DND-41 (cell line): ENCODE results near the gene FUT6.
A peak's percentile ranks its signal among the peaks of the same experiment; 100 is the strongest.

ENCODE experiments used
- ATAC-seq: fragments of 200-7000 bp; cut with Tn5 transposase; 3 replicates; pipeline ENCODE4 v1.9.1; 2021; ENCODE audit warnings: low read depth; ENCODE audit not compliant: insufficient read depth
- DNase-seq: peaks from one replicate; pipeline ENCODE4 v3.0.0-alpha.2; 2020
- H2AFZ ChIP-seq: 2 replicates; pipeline ENCODE4 v1.6.0; 2012; ENCODE audit warnings: low read depth, low read length
- H3K27ac ChIP-seq: 2 replicates; pipeline ENCODE4 v1.5.1; 2012; ENCODE audit warnings: low read length, inconsistent platforms
- H3K27me3 ChIP-seq: fragments of 200-600 bp; sonication (generic); 2 replicates; pipeline ENCODE4 v1.6.0; 2012; ENCODE audit warnings: low read length, mild to moderate bottlenecking, inconsistent platforms; ENCODE audit not compliant: insufficient read depth, poor library complexity
- H3K36me3 ChIP-seq: 2 replicates; pipeline ENCODE4 v1.5.1; 2012; ENCODE audit warnings: low read length, inconsistent platforms; ENCODE audit not compliant: insufficient read depth
- H3K4me1 ChIP-seq: 2 replicates; pipeline ENCODE4 v1.5.1; 2012; ENCODE audit warnings: mild to moderate bottlenecking, low read length; ENCODE audit not compliant: insufficient read depth
- H3K4me2 ChIP-seq: 2 replicates; pipeline ENCODE4 v1.6.0; 2012; ENCODE audit warnings: mild to moderate bottlenecking, moderate library complexity, low read length, inconsistent platforms; ENCODE audit not compliant: insufficient read depth
- H3K4me3 ChIP-seq, 2 experiments: fragments of 200-600 bp in 1 of 2; shearing (Covaris generic) in 1 of 2; 2 replicates each; pipeline ENCODE4 v1.5.1; 2012 to 2016; ENCODE audit warnings: inconsistent platforms in 2 of 2, low read length in 2 of 2, mild to moderate bottlenecking in 2 of 2, low read depth in 1 of 2, moderate library complexity in 1 of 2
- H3K79me2 ChIP-seq: 2 replicates; pipeline ENCODE4 v1.6.0; 2012; ENCODE audit warnings: low read length, inconsistent platforms; ENCODE audit not compliant: insufficient read depth
- H3K9ac ChIP-seq: 2 replicates; pipeline ENCODE4 v1.6.0; 2012; ENCODE audit warnings: low read depth, mild to moderate bottlenecking, inconsistent platforms, low read length, moderate library complexity
- H3K9me3 ChIP-seq: 2 replicates; pipeline ENCODE4 v1.5.1; 2012; ENCODE audit warnings: low read length, moderate library complexity, mild to moderate bottlenecking, inconsistent platforms; ENCODE audit not compliant: insufficient read depth, severe bottlenecking
- H4K20me1 ChIP-seq: 2 replicates; pipeline ENCODE4 v1.6.0; 2012; ENCODE audit warnings: low read length; ENCODE audit not compliant: insufficient read depth
- EZH2 ChIP-seq: IDR thresholded peaks from 3 replicates; pipeline ENCODE4 v1.6.1; 2012; ENCODE audit warnings: borderline replicate concordance, low read depth, mild to moderate bottlenecking, moderate library complexity, low read length, inconsistent platforms; ENCODE audit not compliant: severe bottlenecking
- TF ChIP-seq, protein P1 (sequence below): IDR thresholded peaks from 2 replicates; pipeline ENCODE4 v1.5.1; 2012; ENCODE audit warnings: borderline replicate concordance, low read length, moderate library complexity, mild to moderate bottlenecking; ENCODE audit not compliant: poor library complexity, severe bottlenecking; ENCODE audit errors: extremely low read depth

FUT6 gene

DNA sequence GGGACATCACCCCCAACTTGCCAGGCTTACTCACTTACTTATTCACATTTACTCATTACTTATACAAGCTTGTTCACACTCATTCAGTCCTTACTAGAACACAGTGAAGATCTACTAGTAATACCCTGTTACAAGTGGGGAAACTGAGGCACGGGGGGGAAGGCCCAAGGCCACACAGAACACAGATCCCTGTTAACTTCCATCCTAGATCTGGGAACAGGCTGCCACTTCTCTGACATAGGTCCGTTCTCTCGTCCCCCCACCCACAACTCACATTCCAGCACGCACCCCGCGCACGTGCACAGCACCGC is 36.1 kb downstream of the FUT6 start:
- TF ChIP-seq EZH2, result no peak
- TF ChIP-seq, protein P1, sequence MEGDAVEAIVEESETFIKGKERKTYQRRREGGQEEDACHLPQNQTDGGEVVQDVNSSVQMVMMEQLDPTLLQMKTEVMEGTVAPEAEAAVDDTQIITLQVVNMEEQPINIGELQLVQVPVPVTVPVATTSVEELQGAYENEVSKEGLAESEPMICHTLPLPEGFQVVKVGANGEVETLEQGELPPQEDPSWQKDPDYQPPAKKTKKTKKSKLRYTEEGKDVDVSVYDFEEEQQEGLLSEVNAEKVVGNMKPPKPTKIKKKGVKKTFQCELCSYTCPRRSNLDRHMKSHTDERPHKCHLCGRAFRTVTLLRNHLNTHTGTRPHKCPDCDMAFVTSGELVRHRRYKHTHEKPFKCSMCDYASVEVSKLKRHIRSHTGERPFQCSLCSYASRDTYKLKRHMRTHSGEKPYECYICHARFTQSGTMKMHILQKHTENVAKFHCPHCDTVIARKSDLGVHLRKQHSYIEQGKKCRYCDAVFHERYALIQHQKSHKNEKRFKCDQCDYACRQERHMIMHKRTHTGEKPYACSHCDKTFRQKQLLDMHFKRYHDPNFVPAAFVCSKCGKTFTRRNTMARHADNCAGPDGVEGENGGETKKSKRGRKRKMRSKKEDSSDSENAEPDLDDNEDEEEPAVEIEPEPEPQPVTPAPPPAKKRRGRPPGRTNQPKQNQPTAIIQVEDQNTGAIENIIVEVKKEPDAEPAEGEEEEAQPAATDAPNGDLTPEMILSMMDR, result no peak
- Histone ChIP-seq H3K9me3 (no peaks in the 10 kb centered on the region), H3K27ac (peak overlapping the region; percentile 24), H3K4me3 (peak overlapping the region in 1 of 2 experiments; percentile 46; a peak in 2 of 4 replicates), H2AFZ (peak overlapping the region; percentile 83), H3K4me1 (peaks cover 16% of the 10 kb centered on the region), H3K36me3 (no peaks in the 10 kb centered on the region), H3K27me3 (peaks cover 5% of the 10 kb centered on the region), H3K9ac (peak overlapping the region; percentile 50), H3K4me2 (peak overlapping the region; percentile 67), H4K20me1 (no peaks in the 10 kb centered on the region), H3K79me2 (no peaks in the 10 kb centered on the region)
- ATAC-seq, result no peak
- no peak for DNase-seq

DNA sequence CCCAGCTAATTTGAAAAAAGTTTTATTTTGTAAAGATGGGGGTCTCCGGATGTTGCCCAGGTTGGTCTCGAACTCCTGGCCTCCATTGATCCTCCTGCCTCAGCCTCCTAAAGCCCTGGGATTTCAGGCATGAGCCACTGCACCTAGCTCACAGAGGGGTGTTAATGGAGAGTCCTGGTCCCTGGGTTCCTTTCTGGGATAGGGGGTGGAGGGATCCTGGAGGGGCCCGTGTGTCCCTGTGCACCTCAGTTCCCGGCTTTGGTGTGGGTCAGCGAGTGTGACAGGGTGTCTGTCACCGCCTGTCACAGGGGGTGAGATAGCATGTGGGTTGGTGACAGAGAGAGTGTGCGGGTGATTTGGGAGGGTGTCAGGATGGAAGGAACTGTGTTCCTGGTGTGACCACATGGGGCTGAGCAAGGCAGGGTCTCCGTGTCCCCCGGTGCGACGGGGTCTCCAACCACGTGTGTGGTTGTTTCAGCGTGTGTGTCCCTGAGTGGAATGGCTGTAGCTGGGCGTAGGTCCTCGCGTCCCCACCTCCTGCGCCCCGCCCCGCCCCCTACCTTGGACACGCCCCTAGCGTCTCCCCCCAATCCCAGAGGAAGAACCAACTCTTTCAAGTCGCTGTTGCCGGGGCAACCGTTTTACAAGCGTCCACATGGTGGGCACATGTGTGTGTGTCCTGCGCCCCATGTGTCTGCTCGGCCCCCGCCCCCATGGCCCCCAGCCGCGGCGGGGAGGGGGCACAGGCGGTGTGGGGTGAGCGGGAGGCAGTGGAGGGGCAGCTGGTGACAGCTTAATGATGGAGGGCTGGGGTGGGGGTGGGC is 37.5 kb downstream of the FUT6 start:
- H3K36me3 ChIP-seq, result no peaks in the 10 kb centered on the region
- H3K9ac ChIP-seq, result no peak overlapping the region
- no peak overlapping the region for H3K4me2 ChIP-seq
- DNase-seq, result no peak
- no peaks in the 10 kb centered on the region for H3K9me3 ChIP-seq
- H3K27ac ChIP-seq, result no peak overlapping the region
- no peak overlapping the region for H2AFZ ChIP-seq
- H3K4me3 ChIP-seq, result no peak overlapping the region
- no peak for ATAC-seq
- peaks cover 5% of the 10 kb centered on the region for H3K27me3 ChIP-seq
- H3K4me1 ChIP-seq, result peaks cover 16% of the 10 kb centered on the region
- TF ChIP-seq, protein P1, result no peak
- TF ChIP-seq EZH2, result no peak
- H3K79me2 ChIP-seq, result no peaks in the 10 kb centered on the region
- H4K20me1 ChIP-seq, result no peaks in the 10 kb centered on the region

DNA sequence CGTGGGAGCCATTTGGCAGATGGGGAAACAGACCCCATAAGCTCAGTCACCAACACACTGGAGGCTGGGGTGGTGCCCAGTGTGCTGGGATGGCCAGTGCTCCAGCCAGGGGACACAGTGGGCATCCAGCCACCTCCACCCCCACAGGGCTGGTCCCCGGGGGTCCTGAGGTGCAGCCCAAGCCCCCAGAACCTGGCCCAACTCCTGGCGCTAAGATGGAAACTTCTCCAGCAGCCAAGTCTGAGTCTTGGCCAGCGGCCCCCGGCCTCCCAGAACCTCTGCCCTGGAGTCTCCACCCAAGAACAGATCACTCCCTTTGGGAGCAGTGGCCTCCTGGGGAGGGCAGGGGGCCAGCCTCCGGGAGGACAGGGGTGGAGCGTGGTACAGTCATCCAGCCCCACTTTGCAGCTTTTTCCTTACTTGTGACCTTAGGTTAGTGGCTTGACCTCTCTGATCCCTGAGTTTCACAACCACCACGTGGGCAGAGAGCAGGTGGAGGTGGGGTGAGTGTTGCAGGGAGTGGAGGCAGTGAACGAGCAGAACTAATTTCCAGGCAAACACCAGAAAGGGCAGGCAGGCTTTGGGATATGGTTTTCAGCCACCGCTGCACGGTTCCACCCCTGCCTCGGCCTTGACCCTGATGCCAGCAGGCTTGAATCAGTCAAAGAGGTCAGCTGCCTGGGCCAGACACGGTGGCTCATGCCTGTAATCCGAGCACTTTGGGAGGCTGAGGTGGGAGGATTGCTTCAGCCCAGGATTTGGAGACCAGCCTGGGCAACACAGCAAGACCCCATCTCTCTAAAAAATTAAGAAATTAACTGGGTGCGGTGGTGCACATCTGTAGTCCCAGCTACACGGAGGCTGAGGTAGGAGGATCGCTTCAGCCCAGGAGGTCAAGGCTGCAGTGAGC is 38.9 kb downstream of the FUT6 start:
- Histone ChIP-seq H3K36me3 (no peaks in the 10 kb centered on the region), H3K4me1 (peaks cover 16% of the 10 kb centered on the region), H3K4me2 (no peak overlapping the region), H4K20me1 (no peaks in the 10 kb centered on the region), H3K9ac (no peak overlapping the region), H3K79me2 (no peaks in the 10 kb centered on the region), H3K4me3 (no peak overlapping the region), H3K9me3 (no peaks in the 10 kb centered on the region), H2AFZ (no peak overlapping the region), H3K27ac (no peak overlapping the region), H3K27me3 (peaks cover 5% of the 10 kb centered on the region)
- DNase-seq, result no peak
- TF ChIP-seq EZH2, result no peak
- TF ChIP-seq, protein P1, result no peak
- ATAC-seq, result no peak
